ENCODE results near the gene MIF.
"Not testable (repeated sequence)": the region's sequence is repeated elsewhere in the genome, so short reads cannot be mapped to it uniquely, and the experiment has no call there.

Gene MIF

GRCh38 chr22:23893945-23894709, at the start of gene MIF:
Gene MIF (plus strand): TSS chr22:23894383. CDS start chr22:23894475, 92 bp downstream.
- DNase-seq (ENCODE audit: low read depth in 1 of 2, low spot score in 1 of 2) = peak; percentile 95 to 98

- DNase-seq (ENCODE audit: low read depth in 1 of 2, low spot score in 1 of 2) = no peak
These were observed 49.4 kb upstream of the MIF start for GRCh38 chr22:23844739-23845202.

GRCh38 chr22:23845265-23846080, 48.7 kb upstream of the MIF start:
- no peak for DNase-seq (ENCODE audit: low read depth in 1 of 2, low spot score in 1 of 2)

GRCh38 chr22:23846081-23846469, 48.1 kb upstream of the MIF start:
- no peak for DNase-seq (ENCODE audit: low read depth in 1 of 2, low spot score in 1 of 2)

GRCh38 chr22:23847310-23847920, 46.8 kb upstream of the MIF start:
- DNase-seq (ENCODE audit: low read depth in 1 of 2, low spot score in 1 of 2) = no peak

- DNase-seq (ENCODE audit: low read depth in 1 of 2, low spot score in 1 of 2) = no peak
These were observed 46.0 kb upstream of the MIF start for GRCh38 chr22:23847991-23848864.

GRCh38 chr22:23849009-23850006, 44.9 kb upstream of the MIF start:
- peak; percentile 79 to 83 for DNase-seq (ENCODE audit: low read depth in 1 of 2, low spot score in 1 of 2)

- DNase-seq (ENCODE audit: low read depth in 1 of 2, low spot score in 1 of 2) = no peak
These were observed 44.0 kb upstream of the MIF start for GRCh38 chr22:23850136-23850611.

- peak in 1 of 2 donors; percentile 22 for DNase-seq (ENCODE audit: low read depth in 1 of 2, low spot score in 1 of 2)
These were observed 37.2 kb upstream of the MIF start for GRCh38 chr22:23856721-23857605.

GRCh38 chr22:23857606-23858483, 36.3 kb upstream of the MIF start, which contains the start of gene SLC2A11:
Gene SLC2A11 (plus strand): TSS chr22:23857875. CDS start chr22:23858000, 125 bp downstream.
- peak; percentile 77 to 93 for DNase-seq (ENCODE audit: low read depth in 1 of 2, low spot score in 1 of 2)

- no peak for DNase-seq (ENCODE audit: low read depth in 1 of 2, low spot score in 1 of 2)
These were observed 35.7 kb upstream of the MIF start for GRCh38 chr22:23858484-23858815.

- DNase-seq (ENCODE audit: low read depth in 1 of 2, low spot score in 1 of 2) = no peak
These were observed 35.0 kb upstream of the MIF start for GRCh38 chr22:23859201-23859600.

GRCh38 chr22:23860187-23860586, 34.0 kb upstream of the MIF start:
- DNase-seq (ENCODE audit: low read depth in 1 of 2, low spot score in 1 of 2) = not testable (repeated sequence)

- no peak for DNase-seq (ENCODE audit: low read depth in 1 of 2, low spot score in 1 of 2)
These were observed 32.1 kb upstream of the MIF start for GRCh38 chr22:23862103-23862502.

- DNase-seq (ENCODE audit: low read depth in 1 of 2, low spot score in 1 of 2) = not testable (repeated sequence)
These were observed 29.6 kb upstream of the MIF start for GRCh38 chr22:23864499-23865154.

GRCh38 chr22:23868580-23868979, 25.6 kb upstream of the MIF start:
- no peak for DNase-seq (ENCODE audit: low read depth in 1 of 2, low spot score in 1 of 2)

- DNase-seq (ENCODE audit: low read depth in 1 of 2, low spot score in 1 of 2) = no peak
These were observed 19.3 kb upstream of the MIF start for GRCh38 chr22:23874871-23875270.

All from activated CD4-positive, alpha-beta T cell treated with anti-CD3 and anti-CD28 coated beads, Interleukin-2, amount 50 U/mL, for 24 hours (primary cell).